ENCODE measurements around the gene USP20. TPM values are rescaled to one million over a fixed set of nuclear protein-coding genes. Genes with fewer than 3 reads are reported as not detected.
A peak's percentile ranks its signal among the peaks of the same experiment; 100 is the strongest.

Gene USP20
- total and polyA plus RNA-seq, 4 donors, result 15.9 to 108 (median 45.3) TPM

DNA sequence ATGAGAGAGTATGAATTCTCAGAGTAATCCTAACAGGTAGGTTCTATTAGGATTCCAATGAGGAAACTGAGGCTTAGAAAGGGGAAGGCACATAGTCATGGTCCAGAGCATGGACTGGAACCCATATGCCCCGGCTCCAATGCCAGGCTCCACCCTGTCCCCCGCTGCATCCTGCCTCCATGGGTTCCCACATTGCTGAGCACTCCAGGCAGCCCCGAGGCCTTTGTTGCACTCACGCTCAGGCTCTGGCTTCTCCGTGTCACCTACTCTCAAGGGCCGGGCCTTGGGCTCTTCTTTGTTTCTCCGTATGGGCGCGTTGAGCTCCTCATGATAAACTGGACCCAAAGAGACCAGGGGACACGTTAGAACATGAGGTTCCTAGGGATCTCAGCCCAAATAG lies 6.3 kb upstream of the USP20 start:
- peaks cover 8 to 13% of the 10 kb centered on the region in 2 donors for H3K36me3 ChIP-seq (ENCODE audit: control insufficient read depth in 1 of 2, insufficient read depth in 2 of 2, low read length in 1 of 2)
- H3K9me3 ChIP-seq (ENCODE audit: control insufficient read depth, low read length), result no peaks in the 10 kb centered on the region
- DNase-seq (no peak), ATAC-seq (ENCODE audit: low FRiP score) (no peak)
- no peaks in the 10 kb centered on the region for H3K27me3 ChIP-seq (ENCODE audit: control insufficient read depth in 1 of 2, insufficient read depth in 2 of 2, low read length in 1 of 2)
- intact Hi-C loops (cut with DNase I), result no loop called here
- no peaks in the 10 kb centered on the region for H3K4me1 ChIP-seq (ENCODE audit: control insufficient read depth in 1 of 2, insufficient read depth in 2 of 2, low read length in 2 of 2)
- 91 to 92% methylated on average over 10 of the region's 10 CpGs for WGBS, 2 donors
- no peak overlapping the region for H3K4me3 ChIP-seq (ENCODE audit: low read length in 2 of 2)
- H3K27ac ChIP-seq (ENCODE audit: low read depth in 1 of 2, low read length in 2 of 2), result no peak overlapping the region

DNA sequence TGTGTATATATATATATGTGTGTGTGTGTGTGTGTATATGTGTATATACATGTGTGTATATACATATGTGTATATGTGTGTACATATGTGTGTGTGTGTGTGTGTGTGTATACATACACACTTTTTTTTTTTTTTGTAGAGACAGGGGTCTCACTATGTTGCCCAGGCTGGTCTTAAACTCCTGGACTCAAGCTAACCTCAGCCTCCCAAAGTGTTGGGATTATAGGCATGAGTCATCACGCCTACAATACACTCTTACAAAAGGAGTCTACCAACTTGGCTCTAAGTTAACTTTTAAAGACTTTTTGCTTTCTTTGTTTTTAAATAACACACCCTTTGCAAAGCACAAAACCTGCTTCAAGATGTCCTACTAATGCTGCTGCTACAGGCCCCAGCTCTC lies 2.3 kb upstream of the USP20 start:
- Histone ChIP-seq H3K27me3 (ENCODE audit: control insufficient read depth in 1 of 2, insufficient read depth in 2 of 2, low read length in 1 of 2) (no peaks in the 10 kb centered on the region), H3K27ac (ENCODE audit: low read depth in 1 of 2, low read length in 2 of 2) (no peak overlapping the region), H3K4me3 (ENCODE audit: low read length in 2 of 2) (no peak overlapping the region), H3K36me3 (ENCODE audit: control insufficient read depth in 1 of 2, insufficient read depth in 2 of 2, low read length in 1 of 2) (peaks cover 8 to 10% of the 10 kb centered on the region in 2 donors), H3K9me3 (ENCODE audit: control insufficient read depth, low read length) (no peaks in the 10 kb centered on the region), H3K4me1 (ENCODE audit: control insufficient read depth in 1 of 2, insufficient read depth in 2 of 2, low read length in 2 of 2) (no peaks in the 10 kb centered on the region)
- intact Hi-C loops (cut with DNase I), result no loop called here
- DNase-seq (no peak), ATAC-seq (ENCODE audit: low FRiP score) (no peak)
- WGBS, 2 donors, result 88 to 95% methylated on average over 1 of the region's 1 CpG

DNA sequence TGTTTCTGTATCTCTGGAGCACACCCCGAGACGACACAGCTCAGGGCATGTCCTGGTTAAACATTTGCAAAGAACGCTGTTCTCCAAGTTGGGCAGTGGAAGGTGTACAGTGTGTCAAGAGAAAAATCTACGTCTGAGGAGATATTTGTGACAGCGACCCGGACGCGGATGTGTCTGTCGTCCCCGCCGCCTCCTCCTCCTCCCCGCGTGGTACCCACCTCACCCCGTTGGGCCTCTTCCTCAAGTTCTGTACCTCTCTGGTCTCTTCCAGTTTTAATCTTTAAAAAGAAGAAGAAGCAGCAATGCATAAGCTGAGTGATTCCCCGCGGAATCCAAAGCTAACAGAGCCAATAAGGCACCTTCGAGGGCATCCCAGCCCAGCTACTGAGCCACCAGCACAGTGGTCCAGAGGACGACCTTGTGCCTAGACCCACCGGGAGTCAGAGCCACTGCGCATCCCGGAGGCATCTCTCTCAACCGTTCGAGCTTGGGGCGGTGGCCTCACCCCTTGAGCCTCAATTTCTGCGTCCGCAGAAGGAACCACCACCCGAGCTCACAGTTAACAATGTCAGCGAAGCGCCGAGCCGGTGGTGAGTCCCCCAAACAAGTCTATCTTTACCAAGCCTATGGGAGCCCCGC lies 650 bp upstream of the USP20 start:
- H3K27me3 ChIP-seq (ENCODE audit: control insufficient read depth in 1 of 2, insufficient read depth in 2 of 2, low read length in 1 of 2), result no peaks in the 10 kb centered on the region
- no peaks in the 10 kb centered on the region for H3K4me1 ChIP-seq (ENCODE audit: control insufficient read depth in 1 of 2, insufficient read depth in 2 of 2, low read length in 2 of 2)
- no peaks in the 10 kb centered on the region for H3K9me3 ChIP-seq (ENCODE audit: control insufficient read depth, low read length)
- DNase-seq, result no peak
- peak overlapping the region in 1 of 2 donors; percentile 37 for H3K27ac ChIP-seq (ENCODE audit: low read depth in 1 of 2, low read length in 2 of 2)
- peaks cover 2 to 8% of the 10 kb centered on the region in 2 donors for H3K36me3 ChIP-seq (ENCODE audit: control insufficient read depth in 1 of 2, insufficient read depth in 2 of 2, low read length in 1 of 2)
- ATAC-seq (ENCODE audit: low FRiP score), result peak; percentile 9
- intact Hi-C loops (cut with DNase I), result loop anchor here in 1 of 2 donors (5.0 kb wide), 1 partner anchor 53 kb away; no protein-coding TSS in a partner anchor
- H3K4me3 ChIP-seq (ENCODE audit: low read length in 2 of 2), result peak overlapping the region; percentile 66 to 72
- 1% methylated on average over 32 of the region's 32 CpGs for WGBS, 2 donors

DNA sequence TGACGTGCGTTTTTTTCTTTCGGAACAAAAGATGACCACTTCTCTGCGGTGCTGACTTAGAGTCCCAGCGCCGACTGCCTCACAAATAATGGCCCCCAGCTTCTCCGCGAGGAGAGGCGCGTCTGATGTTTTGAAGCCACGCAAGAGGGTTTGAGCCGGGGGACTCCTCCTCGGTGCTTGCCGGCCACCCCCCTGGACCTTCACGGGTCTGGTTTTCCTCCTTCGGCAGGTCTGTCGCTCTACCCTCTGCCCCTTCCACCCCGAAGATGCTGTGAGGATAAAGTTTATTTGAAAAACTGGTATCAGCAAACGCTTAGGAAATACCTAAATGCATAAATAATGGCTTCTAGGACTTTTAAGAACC lies 584 bp downstream of the USP20 start:
- Histone ChIP-seq H3K4me1 (ENCODE audit: control insufficient read depth in 1 of 2, insufficient read depth in 2 of 2, low read length in 2 of 2) (no peaks in the 10 kb centered on the region), H3K9me3 (ENCODE audit: control insufficient read depth, low read length) (no peaks in the 10 kb centered on the region), H3K4me3 (ENCODE audit: low read length in 2 of 2) (peak overlapping the region; percentile 78 to 86), H3K27ac (ENCODE audit: low read depth in 1 of 2, low read length in 2 of 2) (peak overlapping the region; percentile 43 to 69), H3K36me3 (ENCODE audit: control insufficient read depth in 1 of 2, insufficient read depth in 2 of 2, low read length in 1 of 2) (peaks cover 0 to 8% of the 10 kb centered on the region in 2 donors), H3K27me3 (ENCODE audit: control insufficient read depth in 1 of 2, insufficient read depth in 2 of 2, low read length in 1 of 2) (no peaks in the 10 kb centered on the region)
- intact Hi-C loops (cut with DNase I), result loop anchor here in 1 of 2 donors (5.0 kb wide), 1 partner anchor 51 kb away; no protein-coding TSS in a partner anchor
- no peak for ATAC-seq (ENCODE audit: low FRiP score)
- DNase-seq, result no peak
- 0% methylated on average over 19 of the region's 19 CpGs for WGBS, 2 donors

DNA sequence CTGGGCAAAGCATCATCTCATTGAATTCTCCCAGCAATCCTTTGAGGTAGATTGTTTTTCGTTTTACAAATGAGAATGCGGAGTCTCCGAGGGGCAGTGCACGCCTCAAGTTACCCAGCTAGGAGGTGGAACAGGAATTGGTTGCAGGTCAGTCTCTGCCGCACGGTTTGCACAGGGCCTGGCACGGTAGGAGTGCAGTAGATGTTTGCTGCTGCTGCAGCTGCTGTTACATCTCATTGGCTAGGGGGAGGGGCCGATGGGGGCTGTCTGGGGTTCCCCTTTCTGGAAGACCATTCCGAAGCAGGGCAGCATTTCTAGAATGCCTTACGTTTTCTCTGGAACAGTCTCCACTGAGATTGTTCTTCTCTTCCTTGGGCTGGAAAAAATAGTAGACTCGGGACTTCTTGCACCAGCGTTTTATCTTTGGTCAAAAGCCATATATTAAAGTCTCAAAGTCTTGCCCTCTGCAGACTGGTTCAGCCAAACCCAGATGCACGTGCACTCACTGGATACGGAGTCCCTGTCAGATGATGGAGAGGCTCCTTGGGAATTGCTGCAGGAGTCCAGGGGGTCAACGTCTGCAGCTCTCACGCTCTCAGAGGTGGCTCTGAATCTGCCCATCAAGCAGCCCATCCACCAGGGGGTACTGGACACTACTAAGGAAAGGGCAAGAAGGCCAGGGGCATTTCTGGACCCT lies 1.2 kb downstream of the USP20 start:
- intact Hi-C loops (cut with DNase I), result loop anchor here in 1 of 2 donors (5.0 kb wide), 1 partner anchor 51 kb away; no protein-coding TSS in a partner anchor
- Histone ChIP-seq H3K4me1 (ENCODE audit: control insufficient read depth in 1 of 2, insufficient read depth in 2 of 2, low read length in 2 of 2) (no peaks in the 10 kb centered on the region), H3K36me3 (ENCODE audit: control insufficient read depth in 1 of 2, insufficient read depth in 2 of 2, low read length in 1 of 2) (peaks cover 0 to 5% of the 10 kb centered on the region in 2 donors), H3K9me3 (ENCODE audit: control insufficient read depth, low read length) (no peaks in the 10 kb centered on the region), H3K27me3 (ENCODE audit: control insufficient read depth in 1 of 2, insufficient read depth in 2 of 2, low read length in 1 of 2) (no peaks in the 10 kb centered on the region), H3K4me3 (ENCODE audit: low read length in 2 of 2) (peak overlapping the region; percentile 78 to 86), H3K27ac (ENCODE audit: low read depth in 1 of 2, low read length in 2 of 2) (no peak overlapping the region)
- no peak for DNase-seq
- no peak for ATAC-seq (ENCODE audit: low FRiP score)
- 12 to 14% methylated on average over 16 of the region's 16 CpGs for WGBS, 2 donors

DNA sequence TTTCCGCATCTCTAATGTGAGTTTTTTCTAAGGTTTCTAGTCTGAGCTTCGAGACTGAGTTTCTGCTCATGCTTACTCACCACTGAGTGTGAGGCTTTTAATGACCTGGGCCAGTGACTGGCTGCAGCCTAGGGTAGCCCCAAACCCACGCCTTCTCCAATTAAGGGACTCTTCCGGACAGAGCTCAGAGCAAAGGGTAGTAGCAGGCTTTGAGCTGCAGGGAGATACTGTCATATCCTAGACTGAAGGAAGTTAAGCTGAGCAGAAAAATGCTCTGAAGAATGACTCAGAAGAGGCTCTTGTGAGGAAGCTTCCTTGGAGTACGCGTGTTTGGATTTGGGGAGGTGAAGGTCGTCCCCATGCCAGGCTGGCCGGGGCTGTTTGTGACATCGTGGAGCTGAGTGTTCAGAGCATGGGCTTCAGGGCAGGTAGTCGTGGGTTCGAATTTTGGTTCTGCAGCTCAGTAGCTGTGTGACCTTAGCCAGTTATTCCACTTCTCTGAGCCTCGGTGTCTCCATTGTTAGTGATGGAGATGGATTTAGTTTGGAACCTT lies 3.5 kb downstream of the USP20 start:
- H3K9me3 ChIP-seq (ENCODE audit: control insufficient read depth, low read length), result no peaks in the 10 kb centered on the region
- intact Hi-C loops (cut with DNase I), result loop anchor here in 1 of 2 donors (5.0 kb wide), 1 partner anchor 49 kb away; no protein-coding TSS in a partner anchor
- H3K4me1 ChIP-seq (ENCODE audit: control insufficient read depth in 1 of 2, insufficient read depth in 2 of 2, low read length in 2 of 2), result no peaks in the 10 kb centered on the region
- no peak overlapping the region for H3K4me3 ChIP-seq (ENCODE audit: low read length in 2 of 2)
- no peak for DNase-seq
- H3K27me3 ChIP-seq (ENCODE audit: control insufficient read depth in 1 of 2, insufficient read depth in 2 of 2, low read length in 1 of 2), result no peaks in the 10 kb centered on the region
- WGBS, 2 donors, result 79 to 82% methylated on average over 12 of the region's 12 CpGs
- no peak for ATAC-seq (ENCODE audit: low FRiP score)
- H3K27ac ChIP-seq (ENCODE audit: low read depth in 1 of 2, low read length in 2 of 2), result peak overlapping the region in 1 of 2 donors; percentile 6
- no peaks in the 10 kb centered on the region for H3K36me3 ChIP-seq (ENCODE audit: control insufficient read depth in 1 of 2, insufficient read depth in 2 of 2, low read length in 1 of 2)

DNA sequence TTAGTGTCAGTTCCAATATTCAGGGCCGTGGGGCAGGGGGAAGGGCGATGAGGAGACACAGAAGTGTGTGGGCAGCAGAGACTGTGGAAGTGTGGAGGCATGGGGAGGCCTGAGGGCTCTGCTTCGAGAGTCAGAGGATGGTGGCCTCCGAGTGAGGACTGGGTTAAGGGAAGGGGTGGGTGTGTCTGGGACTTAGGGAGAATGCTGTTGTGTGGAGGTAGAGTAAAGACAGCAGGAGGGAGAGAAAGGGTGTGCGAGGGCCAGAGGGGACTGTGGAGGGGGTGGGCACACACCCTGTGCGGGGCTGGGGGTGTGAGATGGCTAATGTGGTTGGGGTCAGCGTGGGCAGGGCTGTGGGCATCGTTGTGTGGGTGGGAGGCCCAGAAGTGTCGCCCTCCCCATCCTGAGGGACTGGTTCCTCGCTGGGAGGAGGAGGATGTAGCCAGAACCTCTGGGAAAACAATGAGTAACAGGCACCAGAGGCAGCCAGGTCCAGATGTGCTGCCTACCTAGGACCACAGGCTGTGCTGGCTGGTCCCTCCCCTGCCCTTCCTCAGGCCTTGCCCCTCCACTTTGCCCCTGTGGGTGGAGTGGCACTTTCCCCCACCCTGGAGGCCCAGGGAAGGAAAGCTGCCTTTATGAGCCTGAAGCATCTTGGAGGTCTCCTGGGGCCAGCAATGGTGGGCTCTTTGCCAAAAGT lies 4.2 kb downstream of the USP20 start:
- intact Hi-C loops (cut with DNase I), result loop anchor here in 1 of 2 donors (5.0 kb wide), 1 partner anchor 48 kb away; no protein-coding TSS in a partner anchor

DNA sequence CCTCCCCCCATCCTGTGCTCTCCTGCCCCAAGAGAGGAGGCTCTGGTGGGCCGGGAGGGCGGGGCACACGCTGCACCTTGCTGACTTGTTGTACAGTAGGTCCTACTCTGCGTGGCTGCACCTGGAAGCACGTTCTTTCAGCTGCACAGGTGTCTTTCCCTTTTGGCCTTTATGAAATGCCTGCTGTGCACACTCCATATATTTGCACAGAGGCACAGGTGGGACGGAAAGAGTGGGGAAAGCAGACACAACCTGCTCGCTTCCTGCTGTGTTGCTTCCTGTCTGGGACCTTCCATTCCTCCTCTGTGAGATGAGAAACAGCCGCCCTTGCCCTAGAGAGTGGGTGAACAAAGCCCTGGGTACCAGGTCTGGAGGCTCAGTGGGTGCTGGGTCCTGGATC lies 4.8 kb downstream of the USP20 start:
- H3K9me3 ChIP-seq (ENCODE audit: control insufficient read depth, low read length), result no peaks in the 10 kb centered on the region
- ATAC-seq (ENCODE audit: low FRiP score), result no peak
- 85 to 88% methylated on average over 8 of the region's 8 CpGs for WGBS, 2 donors
- intact Hi-C loops (cut with DNase I), result no loop called here
- H3K4me3 ChIP-seq (ENCODE audit: low read length in 2 of 2), result no peak overlapping the region
- H3K4me1 ChIP-seq (ENCODE audit: control insufficient read depth in 1 of 2, insufficient read depth in 2 of 2, low read length in 2 of 2), result no peaks in the 10 kb centered on the region
- H3K36me3 ChIP-seq (ENCODE audit: control insufficient read depth in 1 of 2, insufficient read depth in 2 of 2, low read length in 1 of 2), result no peaks in the 10 kb centered on the region
- no peak overlapping the region for H3K27ac ChIP-seq (ENCODE audit: low read depth in 1 of 2, low read length in 2 of 2)
- H3K27me3 ChIP-seq (ENCODE audit: control insufficient read depth in 1 of 2, insufficient read depth in 2 of 2, low read length in 1 of 2), result no peaks in the 10 kb centered on the region
- no peak for DNase-seq

More for the DNA sequence above, 4.2 kb downstream of the USP20 start:
- no peak for ATAC-seq (ENCODE audit: low FRiP score)
- 71 to 76% methylated on average over 10 of the region's 10 CpGs for whole genome bisulfite sequencing, 2 donors
- Histone ChIP-seq H3K9me3 (ENCODE audit: control insufficient read depth, low read length) (no peaks in the 10 kb centered on the region), H3K4me1 (ENCODE audit: control insufficient read depth in 1 of 2, insufficient read depth in 2 of 2, low read length in 2 of 2) (no peaks in the 10 kb centered on the region), H3K4me3 (ENCODE audit: low read length in 2 of 2) (no peak overlapping the region), H3K27ac (ENCODE audit: low read depth in 1 of 2, low read length in 2 of 2) (no peak overlapping the region), H3K36me3 (ENCODE audit: control insufficient read depth in 1 of 2, insufficient read depth in 2 of 2, low read length in 1 of 2) (no peaks in the 10 kb centered on the region), H3K27me3 (ENCODE audit: control insufficient read depth in 1 of 2, insufficient read depth in 2 of 2, low read length in 1 of 2) (no peaks in the 10 kb centered on the region)
- no peak for DNase-seq

Data from aorta (tissue), 5 donors.